NCI-H446 (cell line): ENCODE results near the gene UBR1.

Source experiments
- DNase-seq, 2 experiments: peaks; one replicate each; lab custom pipeline; 2025; lab: John Stamatoyannopoulos, UW

The UBR1 gene

GRCh38 chr15:43107751-43108150 lies 1.9 kb upstream of the UBR1 start:
- no peak for DNase-seq

DNA sequence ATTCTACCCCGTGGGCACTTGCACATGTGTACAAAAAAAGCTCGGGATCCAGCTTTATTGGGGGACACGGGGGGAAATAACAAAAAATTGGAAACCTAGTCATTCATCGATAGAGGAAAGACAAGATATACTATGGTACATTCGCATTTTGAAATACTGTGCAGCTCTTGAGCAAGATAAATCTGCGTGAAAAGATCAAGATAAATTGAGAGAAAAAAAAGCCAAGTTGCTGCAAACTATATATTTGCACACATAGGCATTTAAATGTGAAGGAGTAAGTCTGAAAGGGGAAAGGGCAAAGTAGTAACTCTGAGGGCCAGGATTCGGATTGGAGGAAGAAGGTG lies 620 bp upstream of the UBR1 start:
- no peak for DNase-seq

GRCh38 chr15:43105077-43105736 lies 631 bp downstream of the UBR1 start:
- no peak for DNase-seq

DNA sequence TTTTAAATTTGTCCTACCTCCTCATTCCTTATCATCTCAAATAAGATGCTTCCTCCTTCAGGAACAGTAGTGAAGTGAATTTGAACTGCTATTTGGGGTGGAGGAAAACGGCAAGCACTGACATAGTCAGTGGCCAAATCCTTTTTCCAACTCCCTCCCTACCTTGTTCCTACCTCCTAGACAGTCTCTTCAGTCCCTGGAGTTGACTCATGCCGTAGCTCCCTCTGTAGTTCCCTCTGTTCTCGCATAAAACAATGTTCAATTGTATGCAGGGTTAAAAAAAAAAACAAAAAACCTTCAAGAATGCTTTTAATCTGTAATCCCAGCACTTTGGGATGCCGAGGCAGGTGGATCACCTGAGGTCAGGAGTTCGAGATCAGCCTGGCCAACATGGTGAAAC lies 1.4 kb downstream of the UBR1 start:
- no peak for DNase-seq

DNA sequence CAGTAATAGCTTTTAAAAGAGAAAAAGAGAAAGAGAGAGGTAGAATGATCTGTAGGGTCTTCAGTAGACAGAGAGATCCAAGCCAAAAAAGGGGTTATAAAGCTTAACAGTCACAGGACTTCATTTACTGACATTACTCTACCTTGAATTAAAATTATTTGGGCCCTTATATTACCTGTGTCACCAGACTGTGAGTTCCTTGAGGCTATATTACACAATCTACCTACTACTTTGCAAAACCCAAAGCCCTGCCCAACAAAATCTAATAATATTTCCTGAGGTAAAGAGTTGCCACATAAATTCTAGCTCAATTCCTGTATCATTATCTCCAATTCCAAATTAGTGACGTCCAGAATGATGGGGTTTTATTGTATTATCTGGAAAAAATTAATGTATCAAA lies 1.9 kb downstream of the UBR1 start:
- no peak for DNase-seq

GRCh38 chr15:43102187-43102586 lies 3.7 kb downstream of the UBR1 start:
- DNase-seq = no peak

GRCh38 chr15:43100971-43101370 lies 4.9 kb downstream of the UBR1 start:
- no peak for DNase-seq

- no peak for DNase-seq
Observed at GRCh38 chr15:43099105-43099845, 6.6 kb downstream of the UBR1 start.

GRCh38 chr15:43096411-43096810 lies 9.4 kb downstream of the UBR1 start:
- no peak for DNase-seq

GRCh38 chr15:43095708-43096347 lies 10.0 kb downstream of the UBR1 start:
- no peak for DNase-seq

GRCh38 chr15:43095243-43095642 lies 10.6 kb downstream of the UBR1 start:
- no peak for DNase-seq

GRCh38 chr15:43094416-43095030 lies 11.3 kb downstream of the UBR1 start:
- no peak for DNase-seq

GRCh38 chr15:43093026-43093425 lies 12.8 kb downstream of the UBR1 start:
- no peak for DNase-seq

DNA sequence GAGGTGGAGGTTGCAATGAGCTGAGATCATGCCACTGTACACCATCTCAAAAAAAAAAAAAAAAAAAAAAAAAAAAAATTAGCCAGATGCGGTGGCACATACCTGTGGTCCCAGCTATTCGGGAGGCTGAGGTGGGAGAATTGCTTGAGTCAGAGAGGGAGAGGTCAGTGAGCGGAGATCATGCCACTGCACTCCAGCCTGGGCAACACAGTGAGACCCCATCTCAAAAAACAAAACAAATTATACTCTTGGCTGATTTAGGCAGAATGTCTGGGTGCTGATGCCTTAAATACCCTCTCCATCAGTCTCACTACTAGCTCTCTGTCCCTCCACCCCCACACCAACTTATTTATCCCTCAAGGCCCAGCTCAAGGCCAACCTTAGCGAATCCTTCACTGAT lies 14.0 kb downstream of the UBR1 start:
- no peak for DNase-seq

DNA sequence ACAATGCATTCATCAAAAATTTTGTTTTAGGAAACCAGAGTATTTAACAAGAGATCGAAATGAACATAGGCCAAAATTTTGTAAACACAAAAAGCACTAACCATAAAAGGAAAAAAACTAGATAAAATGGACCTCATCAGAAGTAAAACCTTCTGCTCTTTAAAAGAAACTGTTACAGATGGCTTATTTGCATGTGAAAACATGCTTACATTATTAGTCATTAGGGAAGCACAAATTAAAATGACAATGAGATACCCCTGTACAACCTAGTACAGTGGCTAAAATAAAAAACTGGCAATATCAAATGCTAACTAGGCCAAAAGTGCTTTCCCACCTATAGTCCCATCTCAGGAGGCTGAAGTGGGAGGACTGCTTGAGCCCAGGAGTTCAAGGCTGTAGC lies 19.3 kb downstream of the UBR1 start:
- DNase-seq = no peak

DNA sequence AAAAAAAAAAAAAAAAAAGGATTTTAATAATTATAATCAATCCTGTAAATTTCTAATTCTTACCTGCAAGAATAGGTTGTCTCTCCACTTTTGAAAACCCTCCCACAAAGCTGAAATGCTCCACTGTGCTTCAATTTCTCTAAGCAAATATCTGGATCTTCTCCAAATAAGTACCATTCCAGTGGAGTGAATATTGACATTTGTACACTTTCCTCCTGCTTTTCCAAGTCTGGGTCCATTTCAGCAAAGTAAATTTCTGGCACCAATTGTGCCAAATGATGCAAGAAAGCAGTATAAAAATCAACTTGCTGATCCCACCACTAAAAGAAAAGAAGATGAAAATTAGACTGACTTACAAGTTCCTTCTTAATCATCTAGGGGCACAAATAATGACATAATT lies 19.9 kb downstream of the UBR1 start:
- no peak for DNase-seq

GRCh38 chr15:43082509-43082908 lies 23.3 kb downstream of the UBR1 start:
- DNase-seq = no peak

DNA sequence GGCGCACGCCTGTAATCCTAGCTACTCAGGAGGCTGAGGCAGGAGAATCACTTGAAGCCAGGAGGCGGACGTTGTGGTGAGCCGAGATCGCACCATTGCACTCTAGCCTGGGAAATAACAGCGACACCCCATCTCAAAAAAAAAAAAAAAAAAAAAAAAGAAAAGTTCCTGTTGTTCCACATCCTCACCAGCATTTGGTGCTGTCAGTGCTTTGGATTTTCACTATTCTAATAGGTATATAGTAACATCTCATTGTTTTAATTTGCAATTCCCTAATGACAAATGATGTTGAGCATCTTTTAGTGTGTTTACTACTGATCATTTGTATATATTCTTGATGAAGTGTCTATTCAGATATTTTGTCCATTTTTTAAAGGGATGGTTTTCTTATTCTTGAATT lies 24.6 kb downstream of the UBR1 start:
- no peak for DNase-seq

DNA sequence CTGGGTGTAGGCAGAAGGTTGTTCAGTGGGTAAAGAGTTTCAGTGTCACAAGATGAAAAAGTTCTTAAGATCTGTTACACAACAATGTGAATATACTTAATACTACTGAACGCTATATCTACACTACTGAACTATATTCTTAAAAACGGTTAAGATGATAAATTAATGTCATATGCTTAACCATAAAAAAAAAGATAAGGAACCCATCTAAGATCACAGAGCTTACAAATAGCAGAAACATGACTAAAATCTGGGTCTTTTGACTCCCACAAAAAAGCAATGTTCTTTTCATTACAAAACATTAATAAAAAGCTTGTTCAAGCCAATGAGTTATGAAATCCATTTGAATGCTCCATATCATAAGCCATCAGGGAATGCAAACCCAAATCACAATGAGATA lies 34.4 kb downstream of the UBR1 start:
- no peak for DNase-seq

DNA sequence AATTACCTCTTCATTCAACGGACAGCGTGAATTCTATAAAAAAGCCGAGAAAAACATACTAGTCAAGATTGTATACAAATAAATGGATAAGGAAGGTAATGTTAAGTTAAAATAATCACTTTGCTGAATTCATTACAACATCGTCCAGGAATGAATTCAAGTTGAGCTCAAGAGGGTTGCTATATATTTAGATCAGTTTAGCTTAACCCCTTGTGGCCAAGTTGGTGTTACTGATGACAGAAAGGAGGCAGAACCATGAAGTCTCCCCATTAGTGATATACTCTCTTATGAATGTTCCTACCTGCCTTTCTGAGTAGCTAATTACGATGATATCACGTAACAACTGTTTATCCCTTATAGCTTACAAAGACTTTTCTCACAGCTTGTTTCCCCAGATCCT lies 34.9 kb downstream of the UBR1 start:
- DNase-seq = no peak

GRCh38 chr15:43070249-43070648 lies 35.6 kb downstream of the UBR1 start:
- DNase-seq = no peak

DNA sequence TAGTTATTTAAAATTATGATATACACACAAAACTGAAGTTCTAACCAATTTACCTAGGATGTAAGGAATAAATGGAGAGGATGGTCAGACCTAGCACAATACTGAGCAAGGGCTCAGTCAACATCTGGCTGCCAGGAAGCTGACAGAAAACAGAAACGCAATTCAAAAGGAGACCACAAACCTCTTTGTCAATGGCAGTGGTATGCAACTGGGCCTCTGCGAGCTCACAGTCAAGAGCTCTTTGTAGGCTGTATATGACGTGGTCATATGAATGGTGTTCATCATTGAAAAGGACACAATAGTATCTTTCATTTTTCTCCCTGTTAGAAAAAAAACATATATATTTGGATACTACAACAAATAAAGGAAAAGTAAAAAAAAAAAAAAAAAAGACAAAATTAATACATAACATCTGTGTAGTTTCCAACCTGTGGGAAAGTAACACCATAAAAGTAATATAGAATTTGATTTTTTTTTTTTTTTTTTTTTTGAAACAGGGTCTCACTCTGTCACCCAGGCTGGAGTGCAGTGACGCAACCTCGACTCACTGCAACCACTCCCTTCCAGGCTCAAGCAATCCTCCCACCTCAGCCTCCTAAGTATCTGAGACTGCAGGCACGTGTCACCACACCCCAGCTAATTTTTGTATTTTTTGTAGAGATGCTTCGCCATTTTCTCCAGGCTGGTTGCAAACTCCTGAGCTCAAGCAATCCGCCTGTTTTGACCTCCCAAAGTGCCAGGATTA lies 37.9 kb downstream of the UBR1 start:
- no peak for DNase-seq
